GM18526 (cell line): ENCODE measurements around the gene FRMD4A.

Experiments used
- POLR2A ChIP-seq: IDR thresholded peaks from 3 replicates; pipeline ENCODE4 v1.6.1; 2011; ENCODE audit not compliant: insufficient read length; ENCODE audit errors: extremely low read depth

FRMD4A gene

DNA sequence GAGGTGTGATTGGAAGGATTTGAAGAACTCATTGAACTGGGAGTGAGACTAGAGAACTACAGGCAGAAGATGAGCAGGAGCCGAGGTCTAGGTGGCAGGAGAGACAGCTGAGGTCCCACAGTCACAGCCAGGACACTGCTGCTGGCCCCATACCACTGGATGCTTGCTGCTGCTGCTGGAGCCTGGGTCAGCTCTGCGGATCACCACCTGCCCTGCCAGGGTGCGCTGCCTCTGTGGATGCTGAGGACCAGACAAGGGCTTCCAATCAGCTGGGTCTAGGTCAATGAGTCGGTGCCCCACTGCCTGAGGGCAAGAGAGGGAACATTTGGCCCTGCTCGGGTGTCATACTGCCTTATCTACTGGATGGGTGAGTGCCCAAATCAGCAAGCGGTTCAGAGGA, 94.4 kb downstream of the FRMD4A start:
- TF ChIP-seq POLR2A, result no peak

DNA sequence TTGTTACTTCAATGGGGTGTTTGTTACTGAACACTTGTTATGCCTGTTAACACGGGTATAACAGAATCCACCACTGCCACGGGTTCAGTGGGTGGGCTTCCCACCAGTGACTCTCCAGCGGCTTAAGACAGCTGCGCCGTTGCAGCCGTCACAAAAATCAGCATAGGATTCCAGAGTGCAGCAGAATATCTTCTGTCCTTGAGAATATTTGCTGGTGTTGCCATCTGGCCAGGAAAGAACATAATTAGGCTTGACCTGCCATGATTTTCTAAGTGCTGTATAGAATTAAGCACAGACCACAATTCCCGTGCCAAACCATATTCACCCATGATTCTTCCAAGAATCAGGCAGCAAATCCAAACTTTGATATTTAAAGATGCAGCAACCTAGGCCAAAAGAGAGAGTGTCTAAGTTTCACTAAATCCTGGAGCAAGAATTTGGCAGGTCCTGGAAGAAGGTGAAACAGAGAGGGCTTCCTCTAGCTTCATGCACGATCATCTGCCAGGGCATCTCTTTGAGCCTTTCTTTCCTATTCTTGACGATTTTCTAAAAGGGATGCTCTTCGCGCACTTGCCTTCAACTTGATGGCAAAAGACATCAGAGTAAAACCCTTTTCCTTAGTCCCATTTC, 95.0 kb downstream of the FRMD4A start:
- no peak for TF ChIP-seq POLR2A

DNA sequence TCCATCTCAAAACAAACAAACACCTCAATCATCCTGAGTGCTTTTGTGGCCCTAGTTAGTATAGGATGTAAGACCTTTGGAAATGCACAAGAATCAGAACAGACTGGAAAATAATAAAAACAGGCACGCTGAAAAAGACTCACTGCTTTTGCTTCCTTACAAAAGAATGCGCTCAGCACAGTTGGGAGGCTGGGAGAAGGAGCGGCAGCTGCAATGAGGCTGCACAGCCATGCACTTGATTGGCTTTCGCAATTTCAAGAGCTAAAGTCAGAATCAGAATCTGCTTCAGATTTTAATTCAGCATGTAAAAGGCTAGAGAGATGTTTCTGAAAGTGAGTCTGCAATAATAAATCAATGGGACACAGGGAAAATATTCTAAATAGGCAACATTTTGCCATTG, 97.2 kb downstream of the FRMD4A start:
- TF ChIP-seq POLR2A, result no peak

DNA sequence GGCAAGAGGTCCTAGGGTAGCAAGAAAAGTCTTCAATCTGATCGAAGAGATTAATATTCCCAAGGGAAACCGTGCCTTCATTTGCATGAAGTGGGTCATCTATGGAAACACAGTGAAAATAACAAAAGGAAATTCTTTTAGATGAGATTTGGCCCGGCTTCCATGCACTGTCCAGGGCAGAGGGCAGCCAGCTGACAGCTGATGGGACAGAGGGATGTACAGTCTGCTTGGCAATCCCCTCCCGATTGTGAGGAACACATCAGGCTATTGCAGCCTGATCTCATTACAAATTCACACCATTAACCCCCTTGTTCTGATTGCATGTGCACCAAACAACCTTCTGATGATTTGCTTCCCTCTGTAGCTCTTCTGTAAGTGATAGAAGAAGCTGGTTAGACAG, 105.3 kb downstream of the FRMD4A start:
- TF ChIP-seq POLR2A, result no peak

DNA sequence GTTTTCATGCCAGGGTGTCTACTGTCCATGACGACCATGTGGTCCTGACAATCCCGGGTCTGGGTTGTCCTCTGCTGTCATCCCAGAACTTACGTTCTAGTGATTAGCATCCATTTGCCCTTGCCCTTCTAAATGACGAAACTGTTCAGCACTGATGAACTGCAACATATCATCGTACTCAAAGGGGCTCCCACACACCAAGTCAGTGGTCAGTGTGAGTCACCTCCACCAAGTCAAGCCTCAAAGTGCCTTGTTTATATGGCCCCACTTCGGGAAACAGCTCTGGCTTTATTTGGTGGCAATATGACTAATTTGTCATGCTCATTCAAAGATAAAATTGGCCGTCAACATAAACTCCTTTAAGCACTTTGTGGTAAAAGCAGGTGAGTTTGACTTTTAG, 110.7 kb downstream of the FRMD4A start:
- no peak for TF ChIP-seq POLR2A

DNA sequence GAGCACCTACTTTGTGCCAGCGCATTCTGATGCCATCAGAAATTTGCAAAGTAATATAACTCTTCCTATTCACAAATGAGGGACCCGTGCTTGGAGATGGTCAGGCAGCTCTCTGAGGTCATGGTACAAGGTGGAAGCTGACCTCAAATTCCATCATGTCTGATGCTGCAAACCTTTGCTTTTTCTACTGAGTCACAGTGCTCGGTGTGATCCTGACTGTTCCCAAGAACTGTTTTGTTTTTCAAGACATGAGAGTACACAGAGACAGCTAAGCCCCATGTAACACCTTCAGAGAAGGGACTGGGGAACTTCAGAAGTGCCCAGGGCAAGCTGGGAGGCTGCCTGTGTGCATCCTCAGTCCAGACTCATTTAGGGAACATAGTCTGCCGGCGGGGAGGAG, 111.3 kb downstream of the FRMD4A start:
- no peak for TF ChIP-seq POLR2A

DNA sequence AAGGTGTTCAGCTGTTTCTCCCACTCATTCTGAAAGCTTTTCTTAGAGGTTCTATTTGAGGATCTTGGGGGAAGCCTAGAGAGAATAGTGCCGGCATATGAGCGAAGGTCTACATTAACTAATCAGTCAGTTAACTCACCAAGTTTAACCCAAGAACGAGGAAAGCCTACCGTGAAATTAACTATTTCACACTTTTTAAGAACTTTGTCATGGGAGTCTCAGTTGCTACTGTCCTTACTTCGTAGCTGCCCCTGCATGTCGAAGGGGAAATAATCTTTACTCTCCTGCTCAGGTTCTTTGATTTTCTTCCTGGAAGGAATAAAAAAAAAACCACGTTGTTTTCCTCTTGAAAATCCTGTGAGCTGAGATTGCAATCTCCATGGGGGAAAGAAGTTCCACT, 115.1 kb downstream of the FRMD4A start:
- TF ChIP-seq POLR2A, result no peak

DNA sequence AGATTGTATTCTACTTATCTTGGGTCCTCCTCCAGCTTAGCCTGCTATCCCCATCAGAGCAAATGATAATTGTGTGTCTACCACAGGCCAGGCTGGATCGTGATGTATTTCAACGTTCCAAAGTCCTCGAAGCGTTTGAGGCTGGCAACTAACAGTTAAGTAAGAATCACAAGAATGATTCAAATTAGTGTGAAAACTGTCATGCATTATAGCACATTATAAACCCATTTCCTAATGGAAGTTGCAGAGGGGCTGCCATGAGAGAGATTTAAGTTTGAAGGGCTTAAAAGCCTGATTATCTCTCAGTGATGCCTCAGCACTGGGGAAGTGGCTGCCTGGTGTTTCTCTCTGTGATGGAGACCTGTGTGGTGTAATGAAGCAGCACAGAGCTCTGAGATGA, 119.1 kb downstream of the FRMD4A start:
- no peak for TF ChIP-seq POLR2A

DNA sequence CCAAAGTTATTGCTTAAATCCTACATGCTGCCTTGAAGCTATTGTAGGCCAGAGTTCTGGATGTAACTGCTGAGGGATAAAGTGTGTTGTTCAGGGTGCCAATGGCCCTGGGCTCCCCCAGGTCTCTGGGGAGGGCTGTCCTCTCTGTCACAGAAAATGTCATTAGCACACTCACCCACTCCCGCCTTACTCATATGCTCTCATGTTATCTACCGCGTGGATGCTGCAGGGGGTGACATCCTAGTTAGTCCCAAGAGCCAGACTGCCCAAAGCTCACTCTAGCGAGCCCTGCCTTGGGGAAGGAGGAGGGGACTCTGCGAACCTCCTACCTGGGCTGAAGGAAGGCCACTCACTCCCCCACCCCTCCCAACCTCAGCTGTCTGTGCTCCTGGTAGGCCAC, 122.5 kb downstream of the FRMD4A start:
- no peak for TF ChIP-seq POLR2A

DNA sequence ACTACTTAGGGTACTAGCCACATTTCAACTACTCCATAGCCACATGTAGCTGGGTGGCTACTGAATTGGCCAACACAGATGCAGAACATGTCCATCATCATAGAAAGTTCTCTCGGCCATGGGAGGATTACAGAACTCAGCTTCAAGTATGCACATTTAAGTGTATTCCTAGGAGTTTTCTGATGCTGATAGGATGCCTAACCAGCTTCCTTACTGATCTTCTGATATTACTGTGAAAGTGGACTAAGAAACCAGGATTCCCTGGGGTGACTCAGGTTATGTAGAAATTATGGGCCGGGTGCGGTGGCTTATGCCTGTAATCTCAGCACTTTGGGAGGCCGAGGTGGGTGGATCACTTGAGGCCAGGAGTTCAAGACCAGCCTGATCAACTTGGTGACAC, 125.5 kb downstream of the FRMD4A start:
- TF ChIP-seq POLR2A, result no peak

DNA sequence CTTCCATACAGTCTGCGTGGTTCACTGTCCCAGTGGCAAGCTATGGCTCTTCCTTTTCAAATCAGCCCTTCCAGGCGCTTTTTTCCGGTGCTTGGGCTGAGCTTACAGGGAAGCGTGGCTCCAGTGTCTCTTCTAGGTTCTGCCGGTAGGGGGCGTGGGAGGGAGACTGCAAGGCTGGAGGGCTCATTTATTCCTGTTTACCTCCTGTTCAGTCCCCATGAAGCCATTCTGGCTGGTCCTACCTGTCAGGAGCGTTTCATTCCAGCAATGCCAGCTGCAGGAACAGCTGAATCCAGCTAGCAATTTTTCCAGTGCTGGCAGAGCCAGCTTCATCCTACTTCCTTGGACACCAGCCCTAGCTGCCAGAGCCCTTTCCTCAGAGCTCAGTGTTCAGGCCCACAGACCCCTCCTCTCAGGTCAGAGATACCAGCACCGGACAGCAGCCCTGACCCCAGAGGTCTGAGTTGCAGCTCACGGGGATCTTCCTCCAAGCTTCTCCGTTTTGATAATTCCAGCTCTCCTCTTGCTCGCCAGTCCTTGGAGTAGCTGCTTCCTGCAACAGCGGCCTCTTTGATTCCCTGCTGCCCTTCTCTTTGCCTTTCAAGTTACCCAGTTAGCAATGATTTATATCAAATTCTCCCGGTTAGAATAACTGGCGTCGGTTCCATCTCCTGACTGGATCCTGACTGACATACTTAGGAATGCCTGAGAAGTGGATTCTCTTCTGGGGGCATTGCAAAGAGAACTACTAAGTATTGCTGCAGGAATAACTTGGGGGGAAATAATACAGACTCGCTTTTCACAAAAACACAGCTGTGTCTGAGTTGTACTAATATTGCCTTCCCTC, 129.8 kb downstream of the FRMD4A start:
- no peak for TF ChIP-seq POLR2A

DNA sequence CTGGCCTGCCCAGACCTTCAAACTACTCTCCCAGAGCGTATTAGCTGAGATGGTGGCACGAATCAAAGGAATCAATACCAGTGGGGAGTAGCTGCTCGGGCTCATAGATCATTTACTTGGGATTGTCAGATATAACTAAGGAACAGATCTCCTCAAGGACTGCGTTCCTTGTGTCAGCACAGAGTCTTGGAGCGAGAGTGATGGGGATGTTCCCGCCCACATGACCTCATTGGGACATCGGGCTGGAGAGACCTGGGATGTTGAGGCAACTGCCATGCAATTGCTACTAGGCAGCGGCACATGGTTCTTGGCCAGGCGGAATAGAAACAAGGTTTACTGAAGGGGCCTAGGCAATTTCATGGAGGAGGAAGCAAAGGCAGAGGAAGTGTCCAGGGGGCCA, 132.6 kb downstream of the FRMD4A start:
- no peak for TF ChIP-seq POLR2A

DNA sequence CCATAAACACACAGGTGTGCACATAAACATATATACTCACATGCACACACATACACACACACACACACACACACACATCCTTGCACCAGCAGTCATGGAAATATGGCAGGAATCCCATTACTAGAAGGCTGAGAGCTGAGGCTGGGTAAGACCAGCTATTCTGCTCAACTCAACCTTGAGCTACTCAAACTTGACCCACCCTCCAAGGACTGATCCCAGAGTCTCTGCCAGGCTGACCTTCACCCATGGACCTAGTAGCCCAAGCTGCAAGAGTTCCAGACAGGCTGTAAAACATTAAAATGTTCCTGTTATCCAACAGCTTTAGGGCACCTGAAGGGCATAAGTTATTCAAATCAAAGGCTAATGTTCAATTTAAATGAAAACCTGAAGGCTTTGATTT, 134.6 kb downstream of the FRMD4A start:
- no peak for TF ChIP-seq POLR2A

DNA sequence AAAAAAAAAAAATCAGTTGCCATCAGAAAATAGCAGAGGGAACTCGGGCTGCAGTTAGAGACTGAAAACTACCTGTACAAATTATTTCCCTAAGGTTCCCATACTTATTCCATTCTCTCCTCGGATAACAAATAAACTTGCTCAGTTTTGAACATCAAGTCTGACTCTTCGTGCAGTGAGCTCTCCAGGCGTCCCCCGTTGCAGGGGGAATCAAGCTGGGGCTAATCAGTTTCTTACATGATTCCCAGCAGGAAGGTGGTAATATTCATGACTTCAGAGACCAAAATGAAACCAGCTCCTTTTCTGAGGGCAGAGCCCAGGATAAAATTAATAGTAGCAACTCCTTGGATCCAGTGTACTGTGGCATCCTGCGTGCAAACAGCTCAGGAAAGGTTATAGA, 135.3 kb downstream of the FRMD4A start:
- no peak for TF ChIP-seq POLR2A

DNA sequence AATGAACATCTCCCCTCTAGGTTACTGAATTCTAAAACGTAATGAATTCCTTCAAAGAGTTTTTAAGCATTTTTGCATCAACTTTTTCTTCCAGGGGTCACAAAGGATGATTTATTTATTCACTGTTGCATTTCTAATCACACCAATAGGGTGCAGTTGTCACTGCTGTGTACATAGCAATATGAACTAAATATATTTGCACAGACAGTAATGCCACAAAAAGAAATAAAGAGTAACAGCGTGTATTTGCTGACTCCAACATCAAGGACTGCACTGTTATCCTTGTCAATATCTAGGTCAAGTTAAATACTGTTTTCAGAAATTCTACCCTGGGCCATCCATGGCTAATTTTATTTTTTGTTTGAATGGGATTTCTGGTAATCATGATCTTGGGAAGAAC, 138.0 kb downstream of the FRMD4A start:
- TF ChIP-seq POLR2A, result no peak

DNA sequence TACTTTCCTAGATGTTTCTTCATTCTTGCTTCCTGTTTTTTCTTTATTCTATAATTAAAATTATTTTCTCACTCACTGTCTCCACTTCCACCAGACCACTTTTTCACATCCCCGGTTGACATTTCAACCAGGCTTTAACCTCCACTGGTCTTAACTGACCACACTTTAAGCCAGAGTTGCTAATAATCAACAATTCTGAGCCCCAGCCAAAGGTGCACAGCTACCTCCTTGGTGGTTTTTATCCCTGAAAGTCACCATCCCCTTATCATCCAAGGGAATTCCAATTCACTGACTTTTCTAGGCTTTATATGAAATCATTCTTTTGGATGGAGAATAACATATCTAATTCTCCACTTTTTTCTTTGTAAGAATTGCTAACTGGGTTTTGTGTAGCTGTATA, 138.9 kb downstream of the FRMD4A start:
- TF ChIP-seq POLR2A, result no peak

DNA sequence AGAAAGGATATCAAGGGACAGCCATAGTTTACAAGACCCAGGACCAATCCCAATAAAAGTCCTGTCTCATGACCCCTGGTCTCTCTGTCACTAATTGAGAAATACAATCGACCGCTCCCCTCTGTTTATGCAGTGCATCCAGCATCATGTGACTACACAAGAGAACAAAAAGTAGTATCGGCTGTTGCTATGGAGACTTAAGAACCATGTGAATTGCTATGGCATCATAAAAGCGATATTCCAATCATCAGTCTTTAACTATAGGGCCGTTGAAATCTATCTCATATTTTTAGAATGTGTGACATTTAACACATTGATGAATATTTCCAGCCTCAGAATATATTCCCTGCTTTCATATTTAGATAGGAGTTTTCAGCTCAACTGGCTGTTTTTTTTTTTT, 139.3 kb downstream of the FRMD4A start:
- no peak for TF ChIP-seq POLR2A

DNA sequence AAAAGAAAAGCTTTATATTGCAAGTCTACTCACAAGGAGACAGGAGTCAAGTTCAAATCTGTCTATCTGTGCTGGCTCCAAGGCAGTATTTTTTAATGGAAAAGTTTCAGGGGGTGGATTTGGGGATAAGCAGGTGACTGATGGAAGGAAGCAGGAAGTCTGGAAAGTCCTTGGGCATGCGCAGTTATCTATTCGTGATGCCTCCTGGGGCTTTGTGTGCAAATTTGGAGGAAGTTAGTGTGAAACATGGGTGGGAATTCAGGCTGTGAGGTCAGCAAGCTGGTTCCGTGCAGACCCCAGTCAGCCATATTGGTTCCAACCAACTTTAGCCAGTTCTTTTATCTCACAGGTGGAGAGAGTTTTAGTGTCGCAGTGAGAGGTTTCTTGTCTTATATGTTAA, 140.0 kb downstream of the FRMD4A start:
- TF ChIP-seq POLR2A, result no peak

DNA sequence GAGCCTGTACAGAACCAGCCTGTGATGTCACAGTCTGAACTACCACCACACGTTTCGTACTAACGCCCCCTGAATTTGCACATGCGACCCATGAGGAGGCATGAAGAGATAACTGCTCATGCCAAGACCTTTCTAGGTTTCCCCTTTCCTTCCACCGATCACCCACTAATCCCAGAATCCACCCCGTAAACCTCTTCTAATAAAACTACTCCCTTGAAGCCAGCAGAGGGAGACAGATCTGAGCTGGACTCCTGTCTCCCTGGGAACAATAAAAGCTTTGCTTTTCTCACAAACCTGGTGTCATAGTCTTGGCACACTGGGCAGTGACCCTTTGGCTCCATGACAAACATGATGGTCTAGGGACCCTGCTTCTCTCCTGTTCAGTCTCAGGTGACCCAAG, 144.5 kb downstream of the FRMD4A start:
- no peak for TF ChIP-seq POLR2A
